Bronchial epithelial cell (primary cell): ENCODE measurements around the gene VPS52. TPM values are rescaled to one million over a fixed set of nuclear protein-coding genes. Genes with fewer than 3 reads are reported as not detected.

Source experiments
- DNase-seq: peaks from one replicate; pipeline ENCODE4 v3.0.0-alpha.2; 2010; ENCODE audit warnings: low read depth
- FAIRE-seq: peaks from 2 replicates; lab custom pipeline; 2011; peaks lifted over from hg19 to GRCh38; lab: Jason Lieb, UNC
- H3K27me3 ChIP-seq: 2 replicates; pipeline ENCODE4 v1.5.1; 2011; ENCODE audit warnings: low read length; ENCODE audit not compliant: control insufficient read depth, insufficient read depth
- H3K36me3 ChIP-seq: 2 replicates; pipeline ENCODE4 v1.5.1; 2011; ENCODE audit warnings: low read length; ENCODE audit not compliant: control insufficient read depth, insufficient read depth
- H3K4me3 ChIP-seq: 2 replicates; pipeline ENCODE4 v1.5.1; 2011; ENCODE audit warnings: mild to moderate bottlenecking, low read depth, low read length, control low read depth
- CTCF ChIP-seq: IDR thresholded peaks from 2 replicates; pipeline ENCODE4 v1.5.1; 2011; ENCODE audit warnings: mild to moderate bottlenecking, moderate library complexity, low read length, control low read depth, inconsistent platforms; ENCODE audit not compliant: insufficient read depth, severe bottlenecking
- total RNA-seq: library from RNA; depleted of rRNA; stranded (reverse); fragments of >200 nt; gene quantifications from 2 replicates; pipeline ENCODE4 v1.2.1, GENCODE V29; 2014

VPS52 gene
- total RNA-seq, 1 donor from 2014 or later = 22.1 TPM

GRCh38 chr6:33205191-33206026 lies 66.3 kb downstream of the VPS52 start:
- peak; percentile 82 for DNase-seq

GRCh38 chr6:33204415-33205190 lies 67.1 kb downstream of the VPS52 start, which contains the start of gene HSD17B8:
TSS of gene HSD17B8 (plus strand) at chr6:33204655. CDS start at chr6:33204669, 14 bp downstream.
- peak within 1 kb of the TSS; percentile 92 for H3K4me3 ChIP-seq
- H3K36me3 ChIP-seq = peaks cover 13% of the 10 kb centered on the region
- no peak for TF ChIP-seq CTCF
- DNase-seq (peak; percentile 82), FAIRE-seq (no peak)
- no peaks in the 10 kb centered on the region for H3K27me3 ChIP-seq

More at GRCh38 chr6:33205191-33206026, 66.3 kb downstream of the VPS52 start:
- peak overlapping the region; percentile 92 for H3K4me3 ChIP-seq
- no peaks in the 10 kb centered on the region for H3K27me3 ChIP-seq
- peak; percentile 16 for TF ChIP-seq CTCF
- no peak for FAIRE-seq
- H3K36me3 ChIP-seq = peaks cover 17% of the 10 kb centered on the region

- H3K36me3 ChIP-seq = peaks cover 13% of the 10 kb centered on the region
- H3K27me3 ChIP-seq = no peaks in the 10 kb centered on the region
- no peak for TF ChIP-seq CTCF
- H3K4me3 ChIP-seq = peak overlapping the region; percentile 92
- no peak for DNase-seq
- FAIRE-seq = no peak
Observed at GRCh38 chr6:33204165-33204414, 67.6 kb downstream of the VPS52 start.

GRCh38 chr6:33203443-33204164 lies 68.1 kb downstream of the VPS52 start:
- Histone ChIP-seq H3K4me3 (no peak overlapping the region), H3K36me3 (peaks cover 13% of the 10 kb centered on the region), H3K27me3 (no peaks in the 10 kb centered on the region)
- TF ChIP-seq CTCF = no peak
- DNase-seq = no peak
- no peak for FAIRE-seq

- no peak for DNase-seq
Observed at GRCh38 chr6:33202799-33203198, 68.9 kb downstream of the VPS52 start.

More at GRCh38 chr6:33202799-33203198, 68.9 kb downstream of the VPS52 start:
- Histone ChIP-seq H3K27me3 (no peaks in the 10 kb centered on the region), H3K36me3 (peaks cover 13% of the 10 kb centered on the region), H3K4me3 (no peak overlapping the region)
- no peak for TF ChIP-seq CTCF
- FAIRE-seq = no peak
